ENCODE results near the gene ATXN1.
"Not testable (repeated sequence)": the region's sequence is repeated elsewhere in the genome, so short reads cannot be mapped to it uniquely, and the experiment has no call there.

The ATXN1 gene

GRCh38 chr6:16278048-16278724 is 483.1 kb downstream of the ATXN1 start:
- no peak for DNase-seq (ENCODE audit: low read depth, low spot score)

GRCh38 chr6:16277101-16277981 is 483.9 kb downstream of the ATXN1 start:
- DNase-seq (ENCODE audit: low read depth, low spot score): peak; percentile 54

- no peak for DNase-seq (ENCODE audit: low read depth, low spot score)
Measured at GRCh38 chr6:16274885-16275589, 486.2 kb downstream of the ATXN1 start.

- no peak for DNase-seq (ENCODE audit: low read depth, low spot score)
Measured at GRCh38 chr6:16274483-16274882, 486.8 kb downstream of the ATXN1 start.

- DNase-seq (ENCODE audit: low read depth, low spot score): no peak
Measured at GRCh38 chr6:16273256-16273655, 488.0 kb downstream of the ATXN1 start.

- no peak for DNase-seq (ENCODE audit: low read depth, low spot score)
Measured at GRCh38 chr6:16272201-16272600, 489.1 kb downstream of the ATXN1 start.

GRCh38 chr6:16271428-16271827 is 489.8 kb downstream of the ATXN1 start:
- no peak for DNase-seq (ENCODE audit: low read depth, low spot score)

- DNase-seq (ENCODE audit: low read depth, low spot score): no peak
Measured at GRCh38 chr6:16270178-16270794, 491.0 kb downstream of the ATXN1 start.

GRCh38 chr6:16269442-16270070 is 491.7 kb downstream of the ATXN1 start:
- not testable (repeated sequence) for DNase-seq (ENCODE audit: low read depth, low spot score)

GRCh38 chr6:16267428-16268263 is 493.6 kb downstream of the ATXN1 start:
- DNase-seq (ENCODE audit: low read depth, low spot score): no peak

- no peak for DNase-seq (ENCODE audit: low read depth, low spot score)
Measured at GRCh38 chr6:16265351-16266341, 495.6 kb downstream of the ATXN1 start.

- no peak for DNase-seq (ENCODE audit: low read depth, low spot score)
Measured at GRCh38 chr6:16264785-16265184, 496.5 kb downstream of the ATXN1 start.

- not testable (repeated sequence) for DNase-seq (ENCODE audit: low read depth, low spot score)
Measured at GRCh38 chr6:16263464-16264099, 497.7 kb downstream of the ATXN1 start.

GRCh38 chr6:16262773-16263172 is 498.5 kb downstream of the ATXN1 start:
- DNase-seq (ENCODE audit: low read depth, low spot score): not testable (repeated sequence)

GRCh38 chr6:16260602-16261001 is 500.7 kb downstream of the ATXN1 start:
- not testable (repeated sequence) for DNase-seq (ENCODE audit: low read depth, low spot score)

- DNase-seq (ENCODE audit: low read depth, low spot score): not testable (repeated sequence)
Measured at GRCh38 chr6:16259604-16260003, 501.7 kb downstream of the ATXN1 start.

GRCh38 chr6:16258709-16259075 is 502.6 kb downstream of the ATXN1 start:
- no peak for DNase-seq (ENCODE audit: low read depth, low spot score)

GRCh38 chr6:16257999-16258708 is 503.1 kb downstream of the ATXN1 start:
- peak; percentile 47 for DNase-seq (ENCODE audit: low read depth, low spot score)

Data from smooth muscle cell of the brain vasculature (primary cell).